Activated CD8-positive, alpha-beta T cell treated with anti-CD3 and anti-CD28 coated beads for 36 hours (primary cell): Measurements from ENCODE around the gene PSMB5. TPM values are rescaled to one million over a fixed set of nuclear protein-coding genes. Genes with fewer than 3 reads are reported as not detected.

Experiments
- ATAC-seq: fragments of 200-7000 bp; cut with Tn5 transposase; one replicate; pipeline ENCODE4 v1.10.0; 2021; ENCODE audit warnings: mild to moderate bottlenecking, moderate library complexity
- CTCF ChIA-PET: fragments of 350-600 bp; sonication (Branson Sonifier 250); formaldehyde crosslinking; loops from one replicate; lab custom pipeline; 2021; ENCODE audit warnings: antibody characterized with exemption; lab: Charles Lee
- POLR2A ChIA-PET: fragments of 350-600 bp; sonication (Branson Sonifier 250); formaldehyde crosslinking; loops from one replicate; lab custom pipeline; 2021; ENCODE audit warnings: antibody characterized with exemption; lab: Charles Lee
- DNase-seq: peaks from one replicate; pipeline ENCODE4 v3.0.0-alpha.2; 2020
- H3K27ac Mint-ChIP-seq: one replicate; pipeline ENCODE4 v1.8.0; 2021; ENCODE audit warnings: mild to moderate bottlenecking, mixed read lengths
- H3K27me3 Mint-ChIP-seq: one replicate; pipeline ENCODE4 v1.8.0; 2021; ENCODE audit warnings: mixed read lengths
- H3K36me3 Mint-ChIP-seq: one replicate; pipeline ENCODE4 v1.8.0; 2021; ENCODE audit warnings: low read depth, mixed read lengths
- H3K4me1 Mint-ChIP-seq: one replicate; pipeline ENCODE4 v1.8.0; 2021; ENCODE audit warnings: low read depth, mixed read lengths
- H3K4me3 Mint-ChIP-seq: one replicate; pipeline ENCODE4 v1.8.0; 2021; ENCODE audit warnings: mild to moderate bottlenecking, moderate library complexity, mixed read lengths
- H3K9me3 Mint-ChIP-seq: one replicate; pipeline ENCODE4 v1.8.0; 2021; ENCODE audit warnings: mixed read lengths
- intact Hi-C: fragments of 100-400 bp; cut with micrococcal nuclease; formaldehyde crosslinking; loops from one replicate; pipeline ENCODE4 v1.10.0; 2022
- total RNA-seq, 2 experiments: library from RNA; stranded (reverse); gene quantifications; one replicate each; pipeline ENCODE4 v1.2.3, GENCODE V29; 2021
- TF ChIP-seq, protein P1 (sequence below): fragments of 200-600 bp; IDR thresholded peaks from one replicate; pipeline ENCODE4 v1.8.0; 2022; ENCODE audit warnings: antibody characterized with exemption, mild to moderate bottlenecking

The PSMB5 gene
- total RNA-seq, 2 experiments from 2014 or later = 119 to 120 TPM

DNA sequence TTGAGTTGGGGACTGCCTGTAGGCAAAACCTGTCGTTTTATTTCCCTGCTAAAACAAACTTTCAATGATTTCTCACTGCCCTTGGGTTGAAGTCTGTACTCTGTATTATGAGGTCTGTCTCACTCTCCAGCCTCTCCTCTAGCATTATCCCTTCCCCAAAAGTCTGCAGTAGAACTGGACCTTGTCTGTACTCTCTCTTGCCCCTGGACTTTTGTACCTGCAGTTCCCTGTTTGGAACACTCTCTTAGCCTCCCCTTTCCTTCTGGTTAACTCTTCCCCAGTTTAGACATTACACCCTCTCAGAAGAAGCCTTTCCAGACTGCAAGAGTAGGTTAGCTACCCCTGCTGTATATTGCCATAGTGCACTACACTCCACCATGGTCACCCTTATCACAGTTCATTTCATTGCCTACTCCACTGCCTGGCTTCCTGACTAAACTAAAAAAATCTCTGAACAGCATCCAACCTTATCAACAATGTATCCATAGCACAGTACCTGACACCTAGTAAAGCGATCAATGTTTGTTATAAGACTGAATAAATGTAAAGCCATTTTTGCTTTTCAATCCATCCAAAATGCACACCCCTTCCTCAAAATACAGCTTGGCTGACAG, 48.7 kb downstream of the PSMB5 start:
- no peak overlapping the region for H3K27ac Mint-ChIP-seq
- H3K9me3 Mint-ChIP-seq = no peaks in the 10 kb centered on the region
- no peaks in the 10 kb centered on the region for H3K36me3 Mint-ChIP-seq
- no peaks in the 10 kb centered on the region for H3K4me1 Mint-ChIP-seq
- H3K27me3 Mint-ChIP-seq = no peaks in the 10 kb centered on the region
- POLR2A ChIA-PET = interaction anchor here (0.7 to 2.7 kb wide), 8 partner anchors 9 to 76 kb away, joined by 3 to 10 read pairs (median 6); partner anchors contain the start of gene CDH24
- ATAC-seq (no peak), DNase-seq (no peak)
- intact Hi-C loops = loop anchor here (2.0 kb wide), 2 partner anchors 55 to 71 kb away; partner anchors contain the start of gene CDH24
- TF ChIP-seq, protein P1, sequence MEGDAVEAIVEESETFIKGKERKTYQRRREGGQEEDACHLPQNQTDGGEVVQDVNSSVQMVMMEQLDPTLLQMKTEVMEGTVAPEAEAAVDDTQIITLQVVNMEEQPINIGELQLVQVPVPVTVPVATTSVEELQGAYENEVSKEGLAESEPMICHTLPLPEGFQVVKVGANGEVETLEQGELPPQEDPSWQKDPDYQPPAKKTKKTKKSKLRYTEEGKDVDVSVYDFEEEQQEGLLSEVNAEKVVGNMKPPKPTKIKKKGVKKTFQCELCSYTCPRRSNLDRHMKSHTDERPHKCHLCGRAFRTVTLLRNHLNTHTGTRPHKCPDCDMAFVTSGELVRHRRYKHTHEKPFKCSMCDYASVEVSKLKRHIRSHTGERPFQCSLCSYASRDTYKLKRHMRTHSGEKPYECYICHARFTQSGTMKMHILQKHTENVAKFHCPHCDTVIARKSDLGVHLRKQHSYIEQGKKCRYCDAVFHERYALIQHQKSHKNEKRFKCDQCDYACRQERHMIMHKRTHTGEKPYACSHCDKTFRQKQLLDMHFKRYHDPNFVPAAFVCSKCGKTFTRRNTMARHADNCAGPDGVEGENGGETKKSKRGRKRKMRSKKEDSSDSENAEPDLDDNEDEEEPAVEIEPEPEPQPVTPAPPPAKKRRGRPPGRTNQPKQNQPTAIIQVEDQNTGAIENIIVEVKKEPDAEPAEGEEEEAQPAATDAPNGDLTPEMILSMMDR = no peak
- CTCF ChIA-PET = interaction anchor here (0.6 to 10.7 kb wide), 61 partner anchors 9 to 429 kb away, joined by 3 to 518 read pairs (median 6); partner anchors contain the start of genes ACIN1, C14orf119, CDH24 and HAUS4
- H3K4me3 Mint-ChIP-seq = no peak overlapping the region

DNA sequence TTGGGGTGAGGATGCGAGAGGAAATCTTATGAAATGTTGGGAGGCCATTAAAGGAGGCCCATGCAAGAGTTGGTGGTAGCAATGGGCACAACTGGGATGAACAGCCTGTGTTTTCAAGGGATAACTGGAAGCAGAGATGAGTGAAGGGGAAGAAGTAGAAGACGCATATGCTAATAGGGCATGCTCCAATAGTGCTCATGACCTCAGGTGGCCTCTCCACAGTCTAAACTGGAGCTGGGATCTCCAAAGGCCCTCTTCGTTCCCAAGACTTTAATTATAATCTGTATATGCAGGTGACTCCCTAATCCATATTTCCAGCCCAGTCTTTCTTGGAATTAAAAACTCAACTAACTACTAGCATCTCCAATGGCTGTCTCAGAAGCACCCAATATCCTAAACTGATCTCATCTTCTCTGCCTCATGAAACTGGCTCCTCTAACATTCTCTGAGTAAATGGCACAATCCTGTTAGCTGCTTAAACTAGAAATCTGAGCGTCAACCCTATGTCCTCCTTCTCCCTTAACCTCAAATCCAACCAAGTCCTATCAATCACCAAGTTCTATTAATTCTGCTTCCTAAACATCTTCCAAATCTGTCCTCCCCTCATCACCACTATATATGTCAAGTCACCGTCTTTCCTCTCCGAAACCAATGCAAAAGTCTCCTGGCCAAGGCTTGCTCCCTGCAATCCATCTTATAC, 49.6 kb downstream of the PSMB5 start:
- no peak overlapping the region for H3K4me3 Mint-ChIP-seq
- peaks cover 3% of the 10 kb centered on the region for H3K4me1 Mint-ChIP-seq
- DNase-seq (no peak), ATAC-seq (no peak)
- no peak overlapping the region for H3K27ac Mint-ChIP-seq
- TF ChIP-seq, protein P1 = no peak
- H3K9me3 Mint-ChIP-seq = no peaks in the 10 kb centered on the region
- intact Hi-C loops = no loop called here
- no peaks in the 10 kb centered on the region for H3K27me3 Mint-ChIP-seq
- POLR2A ChIA-PET = interaction anchor here (1.5 to 2.7 kb wide), 2 partner anchors 22 to 70 kb away, joined by 6 to 10 read pairs; no protein-coding TSS in a partner anchor
- no peaks in the 10 kb centered on the region for H3K36me3 Mint-ChIP-seq
- CTCF ChIA-PET = interaction anchor here (0.8 to 10.7 kb wide), 21 partner anchors 10 to 415 kb away, joined by 3 to 518 read pairs (median 20); partner anchors contain the start of genes CDH24, HAUS4, PRMT5 and PSMB11

DNA sequence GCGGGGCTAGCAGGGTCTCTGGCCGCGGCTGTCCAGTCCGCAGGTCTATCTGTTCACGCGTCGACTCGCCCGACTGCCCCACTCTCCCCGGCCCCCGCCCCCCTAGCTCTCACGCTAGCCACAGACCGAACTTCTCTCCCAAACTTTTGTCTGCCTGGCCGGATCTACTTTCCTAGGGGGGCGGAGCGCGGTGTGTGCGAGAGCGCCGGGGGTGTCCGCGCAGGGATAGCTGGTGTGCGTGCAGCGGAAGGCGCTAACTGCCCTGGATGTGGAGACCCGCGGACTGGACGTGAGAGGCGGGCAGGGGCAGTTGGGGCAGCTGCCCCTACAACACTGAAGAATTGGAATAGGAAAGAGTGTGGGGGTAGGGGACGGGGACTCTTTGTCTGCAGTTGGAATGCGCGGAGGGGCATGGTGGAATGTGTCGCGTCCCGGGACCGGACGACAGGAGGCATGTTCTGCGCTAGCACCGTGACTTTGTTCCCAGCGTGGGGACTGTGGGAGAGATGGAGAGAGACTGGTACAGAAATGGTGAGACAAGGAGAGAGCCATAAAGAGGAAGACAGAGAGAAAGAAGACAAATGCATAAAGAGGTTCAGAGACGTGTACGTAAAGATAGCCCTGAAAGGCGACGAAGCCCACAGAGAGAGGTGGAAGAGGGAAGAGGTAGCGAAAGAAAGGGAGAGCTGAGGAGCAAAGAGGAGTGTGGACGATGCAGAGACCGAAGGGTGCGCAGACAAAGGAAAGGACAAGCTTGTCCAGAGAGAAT, 52.0 kb downstream of the PSMB5 start, which contains the start of gene AJUBA:
AJUBA (minus strand) TSS at position 75 of the 769 bp plus-strand sequence. CDS start 285 bp downstream, outside the sequence.
- Mint-ChIP-seq H3K36me3 (no peaks in the 10 kb centered on the region), H3K4me3 (no peak within 1 kb of the TSS), H3K27ac (no peak within 1 kb of the TSS), H3K4me1 (peaks cover 10% of the 10 kb centered on the region), H3K9me3 (no peaks in the 10 kb centered on the region), H3K27me3 (no peaks in the 10 kb centered on the region)
- TF ChIP-seq, protein P1 = no peak
- POLR2A ChIA-PET = interaction anchor here (0.9 to 2.2 kb wide), 12 partner anchors 9 to 86 kb away, joined by 3 to 10 read pairs (median 6); partner anchors contain the start of genes CDH24, HAUS4, PRMT5 and PSMB5
- CTCF ChIA-PET = interaction anchor here (0.6 to 10.7 kb wide), 34 partner anchors 11 to 426 kb away, joined by 3 to 518 read pairs (median 5); partner anchors contain the start of genes ACIN1, C14orf119, CDH24 and HAUS4
- intact Hi-C loops = no loop called here
- DNase-seq = peak; percentile 84
- ATAC-seq = peak; percentile 76

DNA sequence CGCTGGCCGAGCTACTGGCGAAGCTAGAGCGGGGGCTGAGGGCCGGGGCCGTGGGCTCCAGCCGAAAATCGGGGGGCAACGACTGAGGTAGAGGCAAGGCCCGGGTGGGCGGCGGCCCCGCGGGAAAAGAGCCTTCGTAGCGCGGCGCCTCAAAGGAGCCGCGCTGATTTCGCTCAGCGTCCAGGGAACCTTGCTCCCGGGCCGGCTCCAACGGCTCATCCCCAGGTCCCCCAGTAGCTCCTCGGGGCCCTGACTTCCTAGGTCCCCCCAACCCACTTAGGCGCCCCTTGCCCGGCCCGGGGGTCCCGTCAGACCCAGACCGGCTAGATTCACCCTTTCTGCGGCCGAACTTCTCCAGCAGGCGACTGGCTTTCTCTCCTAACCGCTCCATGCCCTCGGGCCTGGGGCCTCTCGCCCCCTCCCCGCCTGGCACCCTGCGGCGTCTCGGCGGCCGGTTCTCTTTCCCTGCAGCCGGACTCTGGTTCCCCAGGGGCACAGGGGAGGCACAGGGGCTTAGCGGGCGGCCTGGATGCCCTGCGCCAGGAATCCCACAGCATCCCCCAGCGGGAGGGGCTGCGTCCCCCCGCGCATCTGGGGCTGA, 52.7 kb downstream of the PSMB5 start:
- H3K27me3 Mint-ChIP-seq = no peaks in the 10 kb centered on the region
- POLR2A ChIA-PET = interaction anchor here (1.2 to 2.2 kb wide), 8 partner anchors 8 to 87 kb away, joined by 3 to 10 read pairs (median 6); partner anchors contain the start of genes HAUS4, PRMT5 and PSMB5
- DNase-seq (peak; percentile 13), ATAC-seq (peak; percentile 2)
- H3K27ac Mint-ChIP-seq = no peak overlapping the region
- no peaks in the 10 kb centered on the region for H3K9me3 Mint-ChIP-seq
- H3K4me3 Mint-ChIP-seq = no peak overlapping the region
- H3K36me3 Mint-ChIP-seq = no peaks in the 10 kb centered on the region
- TF ChIP-seq, protein P1 = no peak
- intact Hi-C loops = no loop called here
- peaks cover 10% of the 10 kb centered on the region for H3K4me1 Mint-ChIP-seq
- CTCF ChIA-PET = interaction anchor here (1.0 to 10.7 kb wide), 29 partner anchors 11 to 425 kb away, joined by 3 to 518 read pairs (median 6); partner anchors contain the start of genes ACIN1, C14orf119, CDH24 and HAUS4
